PC-9 (cell line): Measurements from ENCODE around the gene CDC27. TPM values are rescaled to one million over a fixed set of nuclear protein-coding genes. Genes with fewer than 3 reads are reported as not detected.
"Not testable (repeated sequence)": the region's sequence is repeated elsewhere in the genome, so short reads cannot be mapped to it uniquely, and the experiment has no call there.

Experiments used
- BruUV-seq: library from RNA; stranded (reverse); fragments of 400-500 nt; replicated peaks from 2 replicates; lab custom pipeline; 2021; lab: Mats Ljungman, UMichigan
- CTCF ChIA-PET: fragments of 300-600 bp; sonication (Branson Sonifier 250); formaldehyde crosslinking; loops from one replicate; lab custom pipeline; 2022; ENCODE audit warnings: antibody characterized with exemption; lab: Charles Lee
- POLR2A ChIA-PET: fragments of 300-600 bp; sonication (Branson Sonifier 250); formaldehyde crosslinking; loops from one replicate; lab custom pipeline; 2022; ENCODE audit warnings: antibody characterized with exemption; ENCODE audit not compliant: unreplicated experiment; lab: Charles Lee
- DNase-seq, 2 experiments: peaks; one replicate each; pipeline versions ENCODE4 v3.0.0 to v3.0.0-alpha.2; 2015 to 2022; ENCODE audit warnings: mixed read lengths in 1 of 2
- H2AFZ ChIP-seq: fragments of 200-600 bp; sonication (generic); 2 replicates; pipeline ENCODE4 v1.8.1; 2017; ENCODE audit warnings: antibody characterized with exemption
- H3F3A ChIP-seq: fragments of 200-600 bp; sonication (generic); 2 replicates; pipeline ENCODE4 v1.8.1; 2017; ENCODE audit warnings: antibody characterized with exemption, mild to moderate bottlenecking, low read depth; ENCODE audit not compliant: insufficient read depth
- H3K27ac ChIP-seq: fragments of 200-600 bp; sonication (generic); 2 replicates; pipeline ENCODE4 v1.6.1; 2016; ENCODE audit warnings: mixed run types
- H3K27me3 ChIP-seq: fragments of 200-600 bp; sonication (generic); 2 replicates; pipeline ENCODE4 v1.6.1; 2016; ENCODE audit warnings: low read depth, mixed run types; ENCODE audit not compliant: insufficient read depth
- H3K36me3 ChIP-seq: fragments of 200-600 bp; sonication (generic); 2 replicates; pipeline ENCODE4 v1.6.1; 2016; ENCODE audit warnings: low read depth, mixed run types
- H3K4me1 ChIP-seq: fragments of 200-600 bp; sonication (generic); replicated peaks from 2 replicates; pipeline ENCODE4 v1.6.1; 2016; ENCODE audit warnings: mixed run types; ENCODE audit not compliant: insufficient read depth
- H3K4me2 ChIP-seq: fragments of 200-600 bp; sonication (generic); 2 replicates; pipeline ENCODE4 v1.6.1; 2017; ENCODE audit warnings: mixed run types
- H3K4me3 ChIP-seq: fragments of 200-600 bp; sonication (generic); 2 replicates; pipeline ENCODE4 v1.6.1; 2016; ENCODE audit warnings: mixed run types
- H3K79me2 ChIP-seq: fragments of 200-600 bp; sonication (generic); 2 replicates; pipeline ENCODE4 v1.6.1; 2017; ENCODE audit warnings: low read depth, mixed run types
- H3K9me2 ChIP-seq: fragments of 200-600 bp; sonication (generic); 2 replicates; pipeline ENCODE4 v1.8.1; 2017; ENCODE audit warnings: mild to moderate bottlenecking; ENCODE audit not compliant: insufficient read depth
- H3K9me3 ChIP-seq: fragments of 200-600 bp; sonication (generic); 2 replicates; pipeline ENCODE4 v1.8.1; 2016; ENCODE audit warnings: low read depth; ENCODE audit not compliant: insufficient read depth
- H4K20me1 ChIP-seq: fragments of 200-600 bp; sonication (generic); 2 replicates; pipeline ENCODE4 v1.8.1; 2017; ENCODE audit not compliant: insufficient read depth
- CTCF ChIP-seq: fragments of 200-600 bp; sonication (generic); conservative IDR thresholded peaks from 2 replicates; pipeline ENCODE4 v1.6.1; 2017; ENCODE audit warnings: mixed run types, antibody characterized with exemption, mild to moderate bottlenecking, moderate library complexity
- EZH2 ChIP-seq: fragments of 200-600 bp; sonication (generic); IDR thresholded peaks from 2 replicates; pipeline ENCODE4 v1.8.0; 2017; ENCODE audit warnings: antibody characterized with exemption, low read depth
- intact Hi-C: fragments of 100-400 bp; cut with micrococcal nuclease; formaldehyde crosslinking; loops from one replicate; pipeline ENCODE4 v1.10.0; 2022; ENCODE audit not compliant: unreplicated experiment
- total RNA-seq: library from RNA; stranded (reverse); gene quantifications from 2 replicates; pipeline ENCODE4 v1.2.3, GENCODE V29; 2021

CDC27 gene
- total RNA-seq, 1 experiment from 2014 or later, result 94.3 TPM

- Histone ChIP-seq H3K9me3 (no peaks in the 10 kb centered on the region), H4K20me1 (peaks cover 11% of the 10 kb centered on the region), H3K4me1 (no peaks in the 10 kb centered on the region), H2AFZ (no peak overlapping the region), H3K27ac (0 out of 2 replicates have a peak overlapping the region, but pooled peaks have one; percentile 16), H3K4me3 (no peak overlapping the region), H3K27me3 (no peaks in the 10 kb centered on the region), H3K9me2 (no peaks in the 10 kb centered on the region), H3K4me2 (no peak overlapping the region), H3K36me3 (peaks cover 48% of the 10 kb centered on the region), H3F3A (0 out of 2 replicates have a peak, but pooled peaks cover 2% of the 10 kb centered on the region), H3K79me2 (peaks cover 86% of the 10 kb centered on the region)
- POLR2A ChIA-PET, result no interaction called here
- BruUV-seq, result no TSS peak
- CTCF ChIA-PET, result no interaction called here
- DNase-seq, result no peak
- no peak for TF ChIP-seq CTCF
- TF ChIP-seq EZH2, result no peak
- intact Hi-C loops, result no loop called here
Observed at GRCh38 chr17:47176389-47176826, 12.7 kb downstream of the CDC27 start.

DNA sequence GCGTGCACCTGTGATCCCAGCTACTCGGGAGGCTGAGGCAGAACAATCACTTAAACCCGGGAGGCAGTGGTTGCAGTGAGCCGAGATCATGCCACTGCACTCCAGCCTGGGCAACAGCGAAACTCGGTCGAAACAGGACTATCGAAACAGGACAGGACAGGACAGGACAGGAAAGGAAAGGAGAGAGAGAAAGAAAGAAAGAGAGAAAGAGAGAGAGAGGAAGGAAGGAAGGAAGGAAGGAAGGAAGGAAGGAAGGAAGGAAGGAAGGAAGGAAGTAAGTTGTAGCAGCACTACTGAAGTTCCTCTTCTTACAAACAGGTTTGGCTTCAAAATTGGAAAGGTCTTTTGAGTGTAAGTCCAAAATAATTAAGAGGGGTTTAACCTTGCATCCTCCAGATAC, 14.3 kb downstream of the CDC27 start:
- H3F3A ChIP-seq, BruUV-seq, H3K9me2 ChIP-seq, H3K4me3 ChIP-seq, intact Hi-C loops, H3K4me1 ChIP-seq, H3K27ac ChIP-seq, CTCF ChIA-PET, POLR2A ChIA-PET, H3K4me2 ChIP-seq, H3K27me3 ChIP-seq, H3K9me3 ChIP-seq, DNase-seq, H2AFZ ChIP-seq: not testable (repeated sequence)
- Histone ChIP-seq H3K79me2 (peaks cover 85% of the 10 kb centered on the region), H4K20me1 (peaks cover 11% of the 10 kb centered on the region), H3K36me3 (peaks cover 42% of the 10 kb centered on the region)

GRCh38 chr17:47172696-47173565, 16.2 kb downstream of the CDC27 start:
- intact Hi-C loops, result no loop called here
- ChIA-PET CTCF (interaction anchor here (0.6 kb wide), 1 partner anchor 127 kb away, joined by 3 read pairs; no protein-coding TSS in a partner anchor), POLR2A (no interaction called here)
- no peak for TF ChIP-seq CTCF
- no peak for TF ChIP-seq EZH2
- Histone ChIP-seq H3K36me3 (peaks cover 50% of the 10 kb centered on the region), H3K27ac (no peak overlapping the region), H3F3A (no peaks in the 10 kb centered on the region), H3K9me3 (no peaks in the 10 kb centered on the region), H3K4me3 (no peak overlapping the region), H2AFZ (no peak overlapping the region), H3K27me3 (no peaks in the 10 kb centered on the region), H3K4me1 (no peaks in the 10 kb centered on the region), H4K20me1 (peaks cover 3% of the 10 kb centered on the region; the same call in 1 of the 2 replicates), H3K4me2 (no peak overlapping the region), H3K9me2 (no peaks in the 10 kb centered on the region), H3K79me2 (peaks cover 75% of the 10 kb centered on the region)
- BruUV-seq, result no TSS peak
- no peak for DNase-seq
